Activated T-cell treated with anti-CD3 and anti-CD28 coated beads, Interleukin-2, amount 50 U/mL, for 24 hours (primary cell): Measurements from ENCODE around the gene MINDY4.

Source experiments
- DNase-seq: peaks from one replicate; pipeline ENCODE4 v3.0.0-alpha.2; 2020
- H3K27ac Mint-ChIP-seq: 2 replicates; pipeline ENCODE4 v1.8.0; 2020; ENCODE audit warnings: mild to moderate bottlenecking, mixed read lengths
- H3K27me3 Mint-ChIP-seq: 2 replicates; pipeline ENCODE4 v1.8.0; 2020; ENCODE audit warnings: mixed read lengths
- H3K36me3 Mint-ChIP-seq: 2 replicates; pipeline ENCODE4 v1.8.0; 2020; ENCODE audit warnings: low read depth, mixed read lengths
- H3K4me1 Mint-ChIP-seq: 2 replicates; pipeline ENCODE4 v1.8.0; 2020; ENCODE audit warnings: low read depth, mixed read lengths
- H3K4me3 Mint-ChIP-seq: 2 replicates; pipeline ENCODE4 v1.8.0; 2020; ENCODE audit warnings: mild to moderate bottlenecking, moderate library complexity, mixed read lengths
- H3K9me3 Mint-ChIP-seq: 2 replicates; pipeline ENCODE4 v1.8.0; 2020; ENCODE audit warnings: mixed read lengths

MINDY4 gene

DNA sequence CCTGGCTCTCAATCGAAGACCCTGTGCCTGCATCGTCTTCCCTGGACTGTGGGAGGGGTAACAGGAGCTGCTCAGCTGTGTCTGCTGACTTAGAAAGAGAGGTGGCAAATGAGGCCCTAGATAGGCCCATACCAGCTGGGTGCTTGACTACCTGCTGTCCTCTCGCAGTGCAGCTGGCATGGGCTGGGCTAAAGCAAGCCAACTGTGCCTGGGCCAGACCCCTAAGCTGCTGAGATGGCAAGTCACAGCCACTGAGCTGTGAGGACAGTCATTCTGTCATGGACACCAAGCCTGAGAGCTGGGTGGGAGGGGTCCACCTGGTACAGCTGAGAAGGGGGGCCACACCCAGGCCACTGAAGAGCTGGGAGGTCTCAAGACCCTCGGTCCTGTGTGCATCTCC, 94.6 kb downstream of the MINDY4 start:
- Mint-ChIP-seq H3K4me1 (no peaks in the 10 kb centered on the region), H3K4me3 (no peak overlapping the region), H3K27me3 (no peaks in the 10 kb centered on the region), H3K27ac (no peak overlapping the region), H3K9me3 (no peaks in the 10 kb centered on the region), H3K36me3 (no peaks in the 10 kb centered on the region)
- no peak for DNase-seq

- no peak for DNase-seq
- no peaks in the 10 kb centered on the region for H3K27me3 Mint-ChIP-seq
- no peak overlapping the region for H3K27ac Mint-ChIP-seq
- H3K4me3 Mint-ChIP-seq, result no peak overlapping the region
- H3K4me1 Mint-ChIP-seq, result no peaks in the 10 kb centered on the region
- no peaks in the 10 kb centered on the region for H3K9me3 Mint-ChIP-seq
- no peaks in the 10 kb centered on the region for H3K36me3 Mint-ChIP-seq
Observed at GRCh38 chr7:30866939-30867338, 95.7 kb downstream of the MINDY4 start.

DNA sequence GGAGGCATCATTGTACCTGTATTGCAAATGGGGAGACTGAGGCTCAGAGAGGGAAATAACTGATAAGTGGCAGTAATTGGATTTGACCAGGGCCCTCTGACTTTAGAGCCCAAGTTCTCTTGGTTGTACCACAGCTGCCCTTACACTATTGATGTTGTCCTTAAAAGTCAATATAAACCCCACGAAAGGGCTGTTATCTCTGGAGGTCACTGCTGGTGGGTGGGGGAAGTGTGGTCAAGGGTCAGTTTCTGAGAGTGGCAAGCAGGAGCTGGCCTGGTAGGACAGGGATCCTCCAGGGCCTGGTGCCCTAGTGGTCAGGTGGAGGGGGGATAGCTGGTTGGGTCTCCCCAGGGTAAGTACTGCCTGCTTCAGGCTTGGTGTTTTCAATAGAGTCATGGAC, 96.3 kb downstream of the MINDY4 start:
- no peak overlapping the region for H3K4me3 Mint-ChIP-seq

DNA sequence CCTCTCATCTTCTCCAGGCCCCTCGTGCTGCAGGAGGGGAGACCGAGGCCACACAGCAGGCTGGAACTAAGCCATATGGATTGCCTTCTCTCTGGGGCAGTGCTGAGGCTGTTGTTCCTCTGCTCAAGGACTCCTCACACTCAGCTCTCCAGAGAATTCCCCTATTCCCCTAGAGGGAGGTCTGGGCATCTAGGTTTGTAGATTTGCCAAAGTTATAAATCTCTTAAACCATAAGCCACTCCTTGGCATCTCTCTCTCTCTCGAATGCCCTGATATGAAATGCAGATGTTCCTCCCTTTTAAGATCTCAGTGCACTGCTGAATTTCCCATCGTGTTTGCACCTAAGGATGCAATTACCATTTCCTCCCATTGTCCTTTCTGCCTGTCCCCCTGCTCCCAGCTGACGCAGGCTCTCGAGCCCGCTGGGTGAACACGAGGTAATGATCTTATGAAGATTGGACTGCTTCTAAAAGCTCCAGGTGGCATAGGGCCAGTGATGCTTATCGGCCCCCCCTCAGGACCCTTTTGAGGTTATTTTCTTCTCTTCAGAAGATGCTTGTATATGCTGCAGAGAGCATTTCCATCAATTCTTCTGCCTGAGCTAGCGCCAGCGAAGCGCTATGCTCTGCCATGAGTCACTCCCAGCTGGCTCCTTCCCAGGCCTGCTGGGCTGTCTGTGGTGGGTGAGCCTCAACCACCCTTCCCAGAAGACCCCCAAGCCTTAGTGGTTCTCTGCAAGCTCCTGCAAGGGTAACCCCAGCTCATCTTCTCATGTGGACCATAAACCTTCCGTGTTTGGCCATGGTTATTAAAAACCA, 98.8 kb downstream of the MINDY4 start:
- Mint-ChIP-seq H3K4me1 (no peaks in the 10 kb centered on the region), H3K27me3 (no peaks in the 10 kb centered on the region), H3K36me3 (no peaks in the 10 kb centered on the region), H3K27ac (no peak overlapping the region), H3K9me3 (no peaks in the 10 kb centered on the region), H3K4me3 (no peak overlapping the region)
- no peak for DNase-seq

More for the DNA sequence above, 96.3 kb downstream of the MINDY4 start:
- Mint-ChIP-seq H3K9me3 (no peaks in the 10 kb centered on the region), H3K4me1 (no peaks in the 10 kb centered on the region), H3K36me3 (no peaks in the 10 kb centered on the region), H3K27me3 (no peaks in the 10 kb centered on the region), H3K27ac (no peak overlapping the region)
- no peak for DNase-seq

- H3K27ac Mint-ChIP-seq, result no peak overlapping the region
- no peaks in the 10 kb centered on the region for H3K27me3 Mint-ChIP-seq
- H3K36me3 Mint-ChIP-seq, result no peaks in the 10 kb centered on the region
- H3K9me3 Mint-ChIP-seq, result no peaks in the 10 kb centered on the region
- DNase-seq, result no peak
- H3K4me1 Mint-ChIP-seq, result no peaks in the 10 kb centered on the region
- H3K4me3 Mint-ChIP-seq, result no peak overlapping the region
Observed at GRCh38 chr7:30870821-30871518, 99.8 kb downstream of the MINDY4 start.

GRCh38 chr7:30871655-30872054, 100.4 kb downstream of the MINDY4 start:
- no peak overlapping the region for H3K27ac Mint-ChIP-seq
- no peak overlapping the region for H3K4me3 Mint-ChIP-seq
- H3K9me3 Mint-ChIP-seq, result no peaks in the 10 kb centered on the region
- no peak for DNase-seq
- no peaks in the 10 kb centered on the region for H3K4me1 Mint-ChIP-seq
- no peaks in the 10 kb centered on the region for H3K27me3 Mint-ChIP-seq
- H3K36me3 Mint-ChIP-seq, result no peaks in the 10 kb centered on the region

DNA sequence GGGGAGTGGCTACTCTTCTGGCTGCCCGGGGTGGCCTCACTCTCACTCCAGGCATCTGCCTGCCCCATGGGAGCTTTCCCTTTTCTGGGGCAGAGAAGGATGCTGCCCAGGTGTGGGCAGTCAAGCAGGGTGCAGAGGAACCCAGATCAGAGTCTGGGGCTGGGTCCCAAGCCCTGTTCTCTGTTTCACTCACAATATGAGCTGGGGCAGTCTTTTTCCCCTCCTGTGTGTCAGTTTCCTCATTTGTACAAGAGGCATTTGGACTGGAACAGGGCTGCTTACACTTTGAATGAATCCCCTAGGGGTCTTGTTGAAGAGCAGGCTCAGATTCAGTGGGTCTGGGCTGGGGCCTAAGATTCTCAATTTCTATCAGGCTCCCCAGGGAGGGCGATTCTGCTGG, 102.0 kb downstream of the MINDY4 start:
- DNase-seq, result no peak
- no peaks in the 10 kb centered on the region for H3K36me3 Mint-ChIP-seq
- no peak overlapping the region for H3K27ac Mint-ChIP-seq
- no peaks in the 10 kb centered on the region for H3K27me3 Mint-ChIP-seq
- no peaks in the 10 kb centered on the region for H3K4me1 Mint-ChIP-seq
- no peak overlapping the region for H3K4me3 Mint-ChIP-seq
- no peaks in the 10 kb centered on the region for H3K9me3 Mint-ChIP-seq

- Mint-ChIP-seq H3K4me3 (no peak overlapping the region), H3K9me3 (no peaks in the 10 kb centered on the region), H3K36me3 (no peaks in the 10 kb centered on the region), H3K27ac (no peak overlapping the region), H3K4me1 (no peaks in the 10 kb centered on the region), H3K27me3 (no peaks in the 10 kb centered on the region)
- no peak for DNase-seq
Observed at GRCh38 chr7:30873656-30874055, 102.4 kb downstream of the MINDY4 start.

- Mint-ChIP-seq H3K36me3 (no peaks in the 10 kb centered on the region), H3K9me3 (no peaks in the 10 kb centered on the region), H3K27ac (no peak overlapping the region), H3K27me3 (no peaks in the 10 kb centered on the region), H3K4me1 (no peaks in the 10 kb centered on the region), H3K4me3 (no peak overlapping the region)
- no peak for DNase-seq
Observed at GRCh38 chr7:30874656-30875302, 103.6 kb downstream of the MINDY4 start.

DNA sequence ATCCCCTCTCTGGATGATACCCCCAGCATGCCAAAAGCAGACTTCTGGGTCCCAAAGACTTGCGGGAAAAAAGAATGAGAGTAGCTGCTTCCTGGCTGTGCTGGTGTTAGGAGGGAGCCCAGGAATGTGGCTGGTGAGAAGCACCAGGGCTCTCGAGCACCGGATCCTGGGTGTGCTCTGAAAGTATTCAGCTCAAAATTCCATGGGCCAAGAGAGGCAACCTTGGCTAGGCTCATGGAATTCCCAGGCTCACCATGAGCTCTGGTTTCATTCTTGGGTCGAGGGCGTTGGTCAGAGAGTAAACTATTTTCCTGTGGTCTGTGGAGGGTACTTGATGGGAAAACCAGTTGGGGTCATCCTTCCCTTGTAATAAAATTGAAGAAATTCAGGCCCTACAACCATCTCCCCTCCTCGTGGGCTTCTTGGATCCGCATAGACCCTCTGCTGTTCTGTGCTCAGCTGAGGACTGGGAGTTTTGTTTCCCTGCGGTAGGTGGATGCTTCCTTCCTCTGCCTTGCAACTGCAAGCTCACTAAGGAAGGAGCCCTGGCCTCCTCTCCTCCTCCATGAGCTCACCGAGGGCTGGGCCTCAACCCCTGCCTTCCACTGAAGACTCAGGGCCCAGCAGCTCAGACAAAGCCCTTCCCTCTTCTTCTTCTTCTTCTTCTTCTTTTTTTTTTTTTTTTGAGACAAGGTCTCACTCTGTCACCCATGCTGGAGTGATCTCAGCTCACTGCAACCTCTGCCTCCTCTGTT, 106.0 kb downstream of the MINDY4 start:
- Mint-ChIP-seq H3K27ac (no peak overlapping the region), H3K9me3 (no peaks in the 10 kb centered on the region), H3K27me3 (no peaks in the 10 kb centered on the region), H3K4me3 (no peak overlapping the region), H3K36me3 (no peaks in the 10 kb centered on the region), H3K4me1 (no peaks in the 10 kb centered on the region)
- no peak for DNase-seq

GRCh38 chr7:30877993-30878392, 106.8 kb downstream of the MINDY4 start:
- no peaks in the 10 kb centered on the region for H3K27me3 Mint-ChIP-seq
- no peaks in the 10 kb centered on the region for H3K4me1 Mint-ChIP-seq
- no peaks in the 10 kb centered on the region for H3K9me3 Mint-ChIP-seq
- no peak for DNase-seq
- H3K4me3 Mint-ChIP-seq, result no peak overlapping the region
- no peaks in the 10 kb centered on the region for H3K36me3 Mint-ChIP-seq
- H3K27ac Mint-ChIP-seq, result no peak overlapping the region

DNA sequence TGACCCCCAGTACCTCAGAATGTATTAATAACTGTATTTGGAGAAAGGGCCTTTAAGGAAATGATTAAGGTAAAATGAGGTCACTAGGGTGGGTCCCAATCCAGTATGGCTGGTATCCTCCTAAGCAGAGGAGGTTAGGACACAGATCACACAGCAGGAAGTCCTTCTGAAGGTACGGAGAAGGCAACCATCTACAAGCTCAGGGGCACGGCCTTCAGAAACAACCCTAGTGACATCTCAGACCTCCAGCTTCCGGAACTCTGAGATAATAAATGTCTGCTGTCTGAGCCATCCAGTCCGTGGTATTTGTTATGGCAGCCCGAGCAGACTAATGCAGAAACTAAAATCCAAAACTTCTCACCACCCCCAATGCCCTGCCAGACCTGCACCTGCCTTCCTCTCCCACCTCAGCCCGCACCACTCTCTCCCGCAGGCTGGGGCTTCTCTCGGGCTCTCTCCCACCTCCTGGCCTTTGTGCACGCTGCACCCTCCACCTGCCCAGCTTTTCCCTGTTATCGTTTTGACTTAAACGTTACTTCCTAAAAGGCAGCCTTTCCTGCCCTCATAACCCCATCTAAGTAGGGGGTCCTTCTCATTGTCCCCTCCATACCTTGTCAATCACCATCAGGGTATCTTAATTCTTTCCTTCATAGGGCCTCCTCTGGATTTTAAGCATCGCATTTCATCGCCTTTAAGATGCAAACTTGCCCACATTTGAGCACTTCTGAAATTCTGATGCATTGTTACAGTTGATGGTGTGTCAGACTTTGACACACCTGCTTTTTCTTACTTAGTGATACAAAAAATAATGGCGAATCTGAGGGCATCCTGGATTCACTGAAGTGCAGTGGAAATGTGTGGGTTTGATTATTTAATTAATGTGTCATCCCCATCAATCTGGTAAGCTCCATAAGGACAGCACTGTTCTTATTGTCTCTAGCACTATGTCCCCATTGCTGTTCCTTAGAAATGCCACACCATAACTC, 108.2 kb downstream of the MINDY4 start:
- Mint-ChIP-seq H3K9me3 (no peaks in the 10 kb centered on the region), H3K36me3 (no peaks in the 10 kb centered on the region), H3K4me1 (no peaks in the 10 kb centered on the region), H3K27me3 (no peaks in the 10 kb centered on the region), H3K4me3 (no peak overlapping the region), H3K27ac (no peak overlapping the region)
- no peak for DNase-seq

GRCh38 chr7:30880125-30880720, 109.0 kb downstream of the MINDY4 start:
- Mint-ChIP-seq H3K9me3 (no peaks in the 10 kb centered on the region), H3K4me1 (no peaks in the 10 kb centered on the region), H3K27me3 (no peaks in the 10 kb centered on the region)

More at GRCh38 chr7:30880125-30880720, 109.0 kb downstream of the MINDY4 start:
- no peak for DNase-seq
- no peak overlapping the region for H3K4me3 Mint-ChIP-seq
- H3K27ac Mint-ChIP-seq, result no peak overlapping the region
- H3K36me3 Mint-ChIP-seq, result no peaks in the 10 kb centered on the region
